Tongue (tissue), 2 donors: ENCODE measurements around the gene NARS2. TPM values are rescaled to one million over a fixed set of nuclear protein-coding genes. Genes with fewer than 3 reads are reported as not detected.
"Not testable (repeated sequence)": the region's sequence is repeated elsewhere in the genome, so short reads cannot be mapped to it uniquely, and the experiment has no call there.

ENCODE experiments used
- DNase-seq: peaks from one replicate; pipeline ENCODE4 v3.0.0-alpha.2; 2015
- total RNA-seq: library from RNA; depleted of rRNA; stranded (reverse); fragments of >200 nt; gene quantifications from one replicate; pipeline ENCODE4 v1.2.3, GENCODE V29; 2014

NARS2 gene, protein sequence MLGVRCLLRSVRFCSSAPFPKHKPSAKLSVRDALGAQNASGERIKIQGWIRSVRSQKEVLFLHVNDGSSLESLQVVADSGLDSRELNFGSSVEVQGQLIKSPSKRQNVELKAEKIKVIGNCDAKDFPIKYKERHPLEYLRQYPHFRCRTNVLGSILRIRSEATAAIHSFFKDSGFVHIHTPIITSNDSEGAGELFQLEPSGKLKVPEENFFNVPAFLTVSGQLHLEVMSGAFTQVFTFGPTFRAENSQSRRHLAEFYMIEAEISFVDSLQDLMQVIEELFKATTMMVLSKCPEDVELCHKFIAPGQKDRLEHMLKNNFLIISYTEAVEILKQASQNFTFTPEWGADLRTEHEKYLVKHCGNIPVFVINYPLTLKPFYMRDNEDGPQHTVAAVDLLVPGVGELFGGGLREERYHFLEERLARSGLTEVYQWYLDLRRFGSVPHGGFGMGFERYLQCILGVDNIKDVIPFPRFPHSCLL
- 27.8 TPM for total RNA-seq

DNA sequence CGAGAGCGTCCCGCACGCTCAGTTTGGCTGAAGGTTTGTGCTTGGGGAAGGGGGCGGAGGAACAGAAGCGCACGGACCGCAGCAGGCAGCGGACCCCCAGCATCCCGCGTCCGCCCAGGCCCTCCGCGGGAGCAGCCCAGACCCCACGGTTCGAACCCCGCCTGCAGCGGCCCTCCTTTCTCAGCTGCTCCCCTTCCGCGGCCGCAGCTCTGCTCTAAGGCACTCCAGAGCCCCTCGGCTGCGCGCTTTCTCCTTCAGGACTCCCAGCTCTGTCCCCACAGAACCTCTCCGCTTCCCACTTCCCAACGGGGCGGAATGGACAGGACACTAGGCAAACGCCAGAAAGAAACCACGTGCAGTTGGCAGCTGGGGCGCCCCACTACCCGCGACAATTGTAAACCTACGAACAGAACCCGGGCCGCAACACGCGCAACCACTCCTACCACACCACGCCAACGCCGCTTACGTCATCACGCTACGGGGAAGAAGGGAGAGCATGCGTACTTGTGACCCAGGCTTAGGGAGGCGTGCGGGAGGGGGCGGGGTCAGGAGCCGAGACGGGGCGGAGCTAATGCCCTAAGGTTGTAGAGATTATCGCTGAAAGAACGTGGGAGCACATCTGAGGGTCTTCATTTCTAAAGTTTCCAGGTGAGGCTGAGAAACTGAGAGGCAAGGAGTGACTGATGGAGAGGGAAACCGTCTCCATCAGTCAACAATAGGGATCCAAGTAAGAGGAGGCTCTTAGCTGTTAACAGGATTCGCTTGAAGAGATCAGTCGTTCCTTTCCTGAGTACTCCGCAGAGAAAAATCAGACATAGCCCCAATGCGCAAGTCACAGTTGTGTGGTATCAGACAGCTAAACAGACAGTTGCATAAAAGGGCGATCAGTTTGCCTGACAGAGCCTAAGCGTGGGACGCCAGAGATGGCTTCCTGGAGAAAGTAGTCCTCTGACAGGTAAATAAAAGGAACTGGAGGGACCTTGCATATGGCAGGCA, at the start of gene NARS2:
TSS of gene NARS2 (minus strand) at position 479 of the 996 bp plus-strand sequence. CDS start at position 103, 376 bp downstream.
- DNase-seq: peak; percentile 99

DNA sequence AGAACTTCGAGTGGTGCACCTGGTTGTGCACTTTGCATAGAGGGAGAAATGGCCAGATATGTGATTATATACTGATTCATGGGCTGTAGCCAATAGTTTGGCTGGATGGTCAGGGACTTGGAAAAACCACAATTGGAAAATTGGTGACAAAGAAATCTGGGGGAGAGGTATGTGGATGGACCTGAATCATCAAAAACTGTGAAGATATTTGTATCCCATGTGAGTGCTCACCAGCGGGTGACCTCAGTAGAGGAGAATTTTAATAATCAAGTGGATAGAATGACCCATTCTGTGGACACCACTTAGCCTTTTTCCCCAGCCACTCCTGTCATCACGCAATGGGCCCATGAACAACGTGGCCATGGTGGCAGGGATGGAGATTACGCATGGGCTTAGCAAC, 48.0 kb upstream of the NARS2 start:
- no peak for DNase-seq

DNA sequence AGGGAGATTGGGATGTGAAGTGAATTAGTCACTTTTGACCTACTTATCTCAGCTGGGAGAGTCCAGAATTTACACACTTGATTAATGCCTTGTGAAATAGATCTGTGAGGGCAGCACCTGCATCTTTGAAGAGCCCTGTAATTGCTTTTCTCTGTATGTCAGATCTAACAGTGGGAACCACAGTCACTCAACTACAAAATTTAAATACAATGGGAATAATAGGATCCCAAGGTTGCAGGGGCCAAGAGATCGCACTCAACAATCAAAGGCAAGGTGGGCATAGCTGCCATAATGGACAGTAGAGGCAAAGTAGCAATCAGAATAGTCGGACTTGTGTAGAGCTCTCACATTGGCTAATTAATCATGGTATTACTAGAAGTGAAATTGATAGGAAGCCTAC, 45.5 kb upstream of the NARS2 start:
- DNase-seq: no peak

DNA sequence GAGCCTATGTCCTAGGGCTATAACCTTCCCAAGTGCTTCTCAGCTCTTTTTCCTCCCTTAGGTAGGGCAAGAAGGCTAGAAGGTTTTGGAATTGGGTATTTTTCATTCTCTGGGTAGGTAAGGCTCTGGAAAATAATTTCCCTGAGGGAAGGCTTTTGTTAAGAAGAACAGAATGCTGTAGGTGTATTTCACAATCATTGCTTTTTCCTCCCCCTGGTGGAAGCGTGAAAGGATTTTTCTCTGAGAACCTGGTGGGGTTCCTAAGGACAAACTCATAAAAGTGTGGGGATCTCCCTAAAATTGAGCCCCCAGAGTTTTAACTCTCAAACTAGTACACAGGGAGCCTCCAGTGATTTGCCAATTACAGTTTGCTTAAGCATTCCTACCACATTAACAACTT, 41.1 kb upstream of the NARS2 start:
- DNase-seq: no peak

DNA sequence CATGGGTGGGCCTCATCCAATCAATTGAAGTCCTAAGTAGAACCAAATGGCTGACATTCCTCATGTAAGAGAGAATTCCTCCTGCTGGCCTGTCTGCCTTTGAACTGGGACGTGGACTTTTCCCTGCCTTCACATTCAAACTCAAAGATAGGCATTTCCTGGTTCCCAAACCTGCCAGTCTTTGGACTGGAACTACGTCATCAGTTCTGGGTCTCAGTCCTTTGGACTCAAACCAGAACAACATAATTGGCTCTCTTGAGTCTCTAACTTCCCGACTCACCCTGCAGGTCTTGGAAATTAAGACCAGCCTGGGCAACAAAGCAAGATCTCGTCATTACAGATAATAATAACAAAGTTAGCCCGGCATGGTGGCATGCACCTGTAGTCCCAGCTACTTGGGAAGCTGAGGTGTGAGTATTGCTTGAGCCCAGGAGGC, 38.7 kb upstream of the NARS2 start:
- DNase-seq: no peak

DNA sequence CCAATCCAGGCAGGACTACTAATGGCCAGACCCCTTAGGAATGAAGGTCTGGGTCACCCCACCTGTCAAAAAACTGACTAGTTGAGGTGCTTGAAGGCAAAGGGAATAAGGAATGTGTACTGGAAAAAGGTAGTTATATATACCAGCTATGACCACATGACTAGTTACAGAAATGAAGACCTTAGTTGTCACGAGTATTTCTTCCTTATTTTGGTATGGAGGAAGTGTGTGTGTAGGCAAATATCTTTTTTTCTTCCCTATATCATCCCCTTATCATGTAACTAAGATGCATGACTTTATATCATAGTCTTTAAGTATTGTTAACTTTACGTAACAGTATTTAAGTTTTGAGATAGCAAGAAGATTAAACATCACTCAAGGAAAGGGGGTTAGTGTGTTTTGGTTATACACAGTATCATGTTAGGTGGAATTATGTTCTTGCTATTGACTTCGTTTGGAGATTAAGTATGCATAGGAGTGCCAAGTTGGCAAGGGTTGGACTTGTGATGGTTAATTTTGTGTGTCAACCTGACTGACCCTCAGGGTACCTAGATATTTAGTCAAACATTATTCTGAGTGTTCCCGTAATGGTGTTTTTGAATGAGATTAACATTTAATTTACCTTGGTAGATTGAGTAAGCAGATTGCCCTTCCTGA, 38.2 kb upstream of the NARS2 start:
- DNase-seq: no peak

DNA sequence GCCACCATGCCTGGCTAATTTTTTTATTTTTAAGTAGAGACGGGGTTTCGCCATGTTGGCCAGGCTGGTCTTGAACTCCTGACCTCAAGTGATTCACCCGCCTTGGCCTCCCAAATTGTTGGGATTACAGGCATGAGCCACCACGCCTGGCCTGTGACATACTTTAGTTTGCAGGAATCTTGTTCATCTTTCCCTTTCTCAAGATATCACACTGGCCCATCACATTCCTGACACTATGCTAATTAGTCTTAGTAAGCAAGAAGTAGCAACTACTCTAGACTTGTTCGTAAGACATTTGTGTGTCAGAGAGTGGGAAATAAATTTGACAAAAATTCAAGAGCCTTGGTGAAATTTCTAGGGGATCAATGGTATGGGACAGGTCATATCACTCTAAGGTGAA, 34.7 kb upstream of the NARS2 start:
- not testable (repeated sequence) for DNase-seq

DNA sequence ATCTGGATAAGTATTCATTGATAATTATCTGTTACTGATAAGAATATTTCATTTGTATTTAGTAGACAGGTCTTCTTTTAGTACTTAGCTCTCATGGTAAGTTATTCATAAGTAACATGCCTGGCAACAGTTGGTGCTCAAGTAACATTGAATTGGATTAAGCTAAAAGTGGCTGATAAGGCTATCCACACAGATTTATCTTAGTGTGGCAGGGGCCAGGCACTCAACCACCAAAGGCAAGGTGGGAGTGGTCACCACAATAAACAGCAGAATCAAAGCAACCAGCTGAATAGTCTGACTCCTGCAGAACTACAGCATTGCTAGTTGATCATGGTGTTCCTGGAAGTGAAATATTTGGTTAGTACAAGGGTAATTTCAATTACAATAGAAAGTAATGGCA, 33.0 kb upstream of the NARS2 start:
- DNase-seq: no peak

DNA sequence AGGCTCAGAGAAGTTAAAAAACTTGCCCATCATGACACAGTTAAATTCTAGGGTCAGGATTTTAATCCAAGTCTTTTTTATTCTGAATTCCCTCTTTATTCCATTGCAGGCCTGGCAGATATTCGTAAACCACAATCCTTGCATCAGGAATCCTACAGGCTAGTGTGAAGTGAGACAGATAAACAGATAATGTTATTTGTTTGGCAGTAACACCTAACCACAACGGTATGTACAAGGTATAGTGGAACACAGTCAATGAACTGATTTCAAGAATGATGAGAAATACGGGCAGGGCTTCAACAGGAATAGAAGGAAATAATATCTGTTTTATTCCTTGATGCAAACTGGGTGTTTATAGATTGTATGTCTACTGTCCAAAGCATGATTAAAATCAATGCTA, 32.0 kb upstream of the NARS2 start:
- DNase-seq: no peak

DNA sequence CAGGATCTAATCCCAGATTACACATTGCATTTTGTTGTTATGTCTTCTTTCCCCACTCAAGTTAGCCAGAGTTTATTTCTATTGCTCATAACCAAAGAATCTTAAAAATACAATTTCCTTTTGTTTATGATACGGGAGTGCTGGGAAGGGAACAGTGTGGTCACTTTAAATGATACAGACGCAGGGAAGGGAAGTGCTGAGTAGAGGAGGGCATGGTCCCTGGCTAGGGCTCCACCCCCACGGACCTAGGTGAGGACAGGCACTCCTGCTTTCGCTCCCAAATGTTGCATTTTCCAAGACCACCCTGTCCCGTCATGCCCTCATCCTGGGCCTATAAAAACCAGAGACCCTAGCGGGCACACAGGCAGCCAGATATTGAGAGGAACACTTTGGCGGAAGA, 30.6 kb upstream of the NARS2 start:
- no peak for DNase-seq

DNA sequence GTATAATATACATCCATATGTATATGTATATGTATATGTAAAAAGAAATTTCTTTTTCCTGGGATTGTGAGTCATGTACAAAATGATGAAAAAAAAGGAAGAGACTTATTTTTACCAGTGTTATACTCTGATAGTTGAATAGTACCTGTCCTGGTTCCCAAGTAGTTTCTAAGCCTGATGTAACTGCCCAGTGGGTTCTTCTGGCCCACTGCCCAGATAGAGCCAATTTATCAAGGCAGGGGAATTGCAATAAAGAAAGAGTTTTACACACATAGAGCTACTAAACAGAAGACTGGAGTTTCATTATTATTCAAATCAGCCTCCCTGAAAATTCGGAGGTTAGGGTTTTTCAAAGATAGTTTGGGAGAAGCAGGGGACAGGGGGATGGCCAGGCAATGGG, 29.1 kb upstream of the NARS2 start:
- DNase-seq: no peak

DNA sequence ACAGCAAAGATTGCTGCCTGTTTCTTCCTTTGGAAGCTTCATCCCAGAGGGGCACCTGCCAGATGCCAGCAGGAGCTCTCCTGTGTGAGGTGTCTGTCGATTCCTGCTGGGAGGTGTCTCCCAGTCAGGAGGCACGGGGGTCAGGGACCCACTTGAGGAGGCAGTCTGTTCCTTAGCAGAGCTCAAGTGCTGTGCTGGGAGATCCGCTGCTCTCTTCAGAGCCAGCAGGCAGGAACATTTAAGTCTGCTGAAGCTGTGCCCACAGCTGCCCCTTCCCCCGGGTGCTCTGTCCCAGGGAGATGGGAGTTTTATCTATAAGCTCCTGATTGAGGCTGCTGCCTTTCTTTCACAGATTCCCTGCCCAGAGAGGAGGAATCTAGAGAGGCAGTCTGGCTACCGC, 28.1 kb upstream of the NARS2 start:
- not testable (repeated sequence) for DNase-seq

DNA sequence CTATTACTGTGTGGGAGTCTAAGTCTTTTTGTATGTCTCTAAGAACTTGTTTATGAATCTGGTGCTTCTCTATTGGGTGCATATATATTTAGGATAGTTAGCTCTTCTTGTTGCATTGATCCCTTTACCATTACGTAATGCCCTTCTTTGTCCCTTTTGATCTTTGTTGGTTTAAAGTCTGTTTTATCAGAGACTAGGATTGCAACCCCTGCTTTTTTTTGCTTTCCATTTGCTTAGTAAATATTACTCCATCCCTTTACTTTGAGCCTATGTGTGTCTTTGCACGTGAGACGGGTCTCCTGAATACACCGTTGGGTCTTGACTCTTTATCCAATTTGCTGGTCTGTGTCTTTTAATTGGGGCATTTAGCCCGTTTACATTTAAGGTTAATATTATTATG, 26.4 kb upstream of the NARS2 start:
- not testable (repeated sequence) for DNase-seq

DNA sequence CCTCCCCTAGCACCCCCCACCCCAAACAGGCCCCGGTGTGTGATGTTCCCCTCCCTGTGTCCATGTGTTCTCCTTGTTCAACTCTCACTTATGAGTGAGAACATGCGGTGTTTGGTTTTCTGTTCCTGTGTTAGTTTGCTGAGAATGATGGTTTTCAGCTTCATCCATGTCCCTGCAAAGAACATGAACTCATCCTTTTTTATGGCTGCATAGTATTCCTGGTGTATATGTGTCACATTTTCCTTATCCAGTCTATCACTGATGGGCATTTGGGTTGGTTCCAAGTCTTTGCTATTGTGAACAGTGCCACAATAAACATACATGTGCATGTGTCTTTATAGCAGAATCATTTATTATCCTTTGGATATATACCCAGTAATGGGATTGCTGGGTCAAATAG, 22.9 kb upstream of the NARS2 start:
- not testable (repeated sequence) for DNase-seq

DNA sequence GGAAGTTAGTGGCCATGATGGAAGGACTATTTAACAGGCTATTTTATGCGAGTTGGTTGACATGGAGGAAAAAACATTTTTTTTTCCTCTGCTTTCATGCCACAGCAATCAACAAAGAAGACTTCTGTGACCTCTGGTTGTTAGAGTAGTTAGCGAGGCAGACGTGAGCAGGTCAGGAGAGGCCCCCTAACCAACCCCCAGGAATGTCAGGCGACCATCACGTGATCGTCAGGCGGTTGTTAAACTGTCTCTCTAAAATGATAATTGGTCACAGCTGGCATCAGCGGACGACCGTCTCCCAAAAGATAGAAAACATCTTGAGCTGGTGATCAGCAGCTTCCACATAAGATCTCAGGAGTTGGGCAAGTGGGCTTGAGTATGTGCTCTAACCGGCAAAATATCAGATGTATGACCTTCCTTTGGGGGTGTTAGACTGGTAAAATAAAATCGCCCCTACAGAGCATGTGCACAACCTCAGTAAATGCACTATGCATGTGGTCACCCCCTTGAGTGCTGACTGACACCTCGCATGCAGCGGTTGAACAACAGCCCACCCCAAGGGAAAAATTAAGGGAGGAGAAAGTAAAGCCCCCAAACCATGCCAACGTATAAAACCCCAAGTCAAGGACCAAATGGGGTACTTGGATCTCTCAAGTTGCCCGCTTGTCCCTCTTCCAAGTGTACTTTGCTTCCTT, 20.9 kb upstream of the NARS2 start:
- DNase-seq: no peak

DNA sequence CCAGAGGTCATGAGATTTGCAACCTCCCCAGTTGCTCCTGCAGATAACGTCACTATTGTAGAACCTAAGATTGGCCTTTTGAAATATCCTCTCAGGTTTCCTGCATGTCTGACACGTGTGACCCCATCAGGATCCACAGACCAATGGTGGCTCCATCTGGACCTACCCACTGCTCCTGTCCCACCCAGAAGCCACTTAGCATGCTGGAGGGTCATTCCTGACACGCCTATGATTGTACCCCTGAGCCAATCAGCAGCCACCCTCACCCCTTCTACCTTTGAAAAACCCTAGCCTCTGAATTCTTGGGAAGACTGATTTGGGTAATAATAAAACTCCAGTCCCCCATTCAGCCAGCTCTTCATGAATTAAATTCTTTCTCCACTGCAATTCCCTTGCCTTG, 20.1 kb upstream of the NARS2 start:
- no peak for DNase-seq

DNA sequence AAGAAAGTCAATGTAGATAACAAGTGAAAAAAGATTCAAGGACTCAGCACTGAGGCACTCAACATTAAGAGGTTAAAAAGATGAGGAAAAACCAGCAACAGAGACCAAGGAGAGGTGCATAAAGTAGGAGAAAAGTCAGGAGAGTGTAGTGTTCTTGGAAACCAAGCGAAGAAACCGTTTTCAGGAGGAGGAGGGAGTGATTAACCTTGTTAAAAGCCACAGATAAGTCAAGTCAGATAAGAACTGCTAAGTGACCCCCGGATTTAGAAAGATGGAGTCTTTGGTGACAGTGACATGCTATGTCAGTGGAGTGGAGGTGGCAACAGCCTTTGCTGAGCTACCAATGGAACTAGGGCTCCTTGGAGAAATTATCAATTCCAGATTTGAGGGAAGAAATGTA, 13.9 kb upstream of the NARS2 start:
- DNase-seq: no peak

DNA sequence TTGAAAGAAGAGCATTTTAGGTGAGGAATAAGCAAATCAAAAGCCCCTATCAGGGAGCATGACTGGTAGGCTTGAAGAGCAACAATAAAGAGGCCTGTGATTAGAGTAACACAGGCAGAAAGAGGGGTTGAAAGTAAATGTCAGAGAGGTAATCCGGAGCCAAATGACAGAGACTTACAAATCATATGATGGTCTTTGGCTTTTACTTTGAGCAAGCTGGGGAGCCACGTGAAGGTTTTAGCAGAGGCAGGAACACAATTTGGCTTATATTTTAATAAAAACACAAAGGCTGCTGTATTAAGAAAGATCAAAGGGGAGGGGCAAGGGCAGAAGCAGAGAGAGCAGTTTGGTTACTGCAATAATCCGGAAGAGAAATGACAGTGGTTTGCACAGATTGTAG, 12.8 kb upstream of the NARS2 start:
- DNase-seq: no peak

DNA sequence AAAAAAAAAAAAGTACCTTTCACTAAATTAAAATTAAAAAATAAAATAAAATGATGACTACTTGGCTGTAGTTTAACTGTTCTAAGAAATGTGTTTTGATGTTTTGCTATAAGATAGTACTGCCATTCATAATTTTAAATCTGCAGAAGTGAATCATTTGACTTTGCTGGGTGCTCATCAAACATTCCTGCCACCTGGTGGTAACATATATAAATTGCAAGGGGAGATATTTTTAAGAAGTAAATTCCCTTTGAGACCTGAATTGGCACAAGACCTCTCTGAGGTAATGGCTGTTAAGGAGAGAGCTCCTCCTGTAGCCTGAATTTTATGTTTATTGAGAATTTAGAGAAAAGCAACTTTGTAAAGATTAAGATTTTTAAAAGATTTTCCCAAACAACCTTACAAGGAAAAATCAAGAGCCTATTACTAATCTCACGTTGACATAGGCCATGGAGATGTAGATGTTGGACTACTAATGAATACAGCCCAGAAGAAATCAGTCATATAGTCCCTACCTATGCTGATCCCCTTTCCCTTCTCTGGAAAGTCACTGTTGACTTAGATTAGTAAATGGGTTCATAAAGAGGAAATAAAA, 11.9 kb upstream of the NARS2 start:
- no peak for DNase-seq

DNA sequence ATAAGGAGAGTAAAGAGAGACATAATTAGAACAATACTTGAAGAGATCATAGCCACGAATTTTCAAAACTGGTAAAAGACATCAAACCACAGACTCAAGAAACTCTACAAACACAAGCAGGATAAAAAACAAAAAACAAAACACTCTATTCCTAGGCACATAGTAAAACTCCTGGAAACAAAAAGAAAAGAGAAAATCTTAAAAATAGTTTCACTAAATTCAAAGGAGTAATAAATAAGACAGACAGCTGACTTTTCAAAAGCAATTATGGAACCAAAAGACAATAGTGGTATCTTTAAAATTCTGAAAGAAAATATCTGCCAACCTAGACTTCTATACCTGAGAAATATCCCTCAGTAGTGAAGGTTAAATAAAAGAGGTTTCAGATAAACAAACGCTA, 9.2 kb upstream of the NARS2 start:
- DNase-seq: no peak

DNA sequence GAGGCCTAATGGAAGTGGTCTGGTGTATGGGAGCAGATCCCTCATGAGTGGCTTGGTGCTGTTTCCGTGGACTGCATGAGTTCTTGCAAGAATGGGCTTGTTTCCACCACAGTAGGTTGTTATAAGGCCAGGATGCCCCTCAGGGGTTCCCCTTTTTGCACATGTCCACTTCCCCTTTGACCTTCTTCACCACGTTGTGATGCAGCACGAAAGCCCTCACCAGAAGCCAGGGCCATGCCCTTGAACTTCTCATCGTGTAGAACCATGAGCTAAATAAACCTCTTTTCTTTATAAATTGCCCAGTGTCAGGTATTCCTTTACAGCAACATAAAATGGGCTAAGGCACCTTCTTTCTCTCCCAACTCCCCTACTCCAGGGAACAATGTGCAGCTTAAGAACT, 2.8 kb upstream of the NARS2 start:
- no peak for DNase-seq
